Type B pancreatic cell (in vitro differentiated cells): ENCODE measurements around the gene FARP2. TPM values are rescaled to one million over a fixed set of nuclear protein-coding genes. Genes with fewer than 3 reads are reported as not detected.
A peak's percentile ranks its signal among the peaks of the same experiment; 100 is the strongest.

Experiments
- DNase-seq: peaks from one replicate; pipeline ENCODE4 v3.0.0; 2021; ENCODE audit warnings: mixed read lengths; ENCODE audit not compliant: unreplicated experiment; ENCODE audit errors: extremely low spot score
- H3K27ac Mint-ChIP-seq: 2 replicates; pipeline ENCODE4 v1.8.0; 2021; ENCODE audit warnings: mild to moderate bottlenecking, mixed read lengths
- H3K27me3 Mint-ChIP-seq: 2 replicates; pipeline ENCODE4 v1.8.0; 2021; ENCODE audit warnings: mixed read lengths
- H3K36me3 Mint-ChIP-seq: 2 replicates; pipeline ENCODE4 v1.8.0; 2021; ENCODE audit warnings: mixed read lengths
- H3K4me1 Mint-ChIP-seq: one replicate; pipeline ENCODE4 v1.8.0; 2021; ENCODE audit warnings: mixed read lengths; ENCODE audit not compliant: unreplicated experiment
- H3K4me3 Mint-ChIP-seq: 2 replicates; pipeline ENCODE4 v1.8.0; 2021; ENCODE audit warnings: mild to moderate bottlenecking, mixed read lengths
- H3K9me3 Mint-ChIP-seq: 2 replicates; pipeline ENCODE4 v1.8.0; 2021; ENCODE audit warnings: mixed read lengths
- CTCF ChIP-seq: fragments of 200-600 bp; sonication (generic); conservative IDR thresholded peaks from 2 replicates; pipeline ENCODE4 v1.5.0; 2021; ENCODE audit warnings: antibody characterized with exemption, mild to moderate bottlenecking
- total RNA-seq: library from RNA; stranded (reverse); gene quantifications from 2 replicates; pipeline ENCODE4 v1.2.1, GENCODE V29; 2021; ENCODE audit warnings: low replicate concordance

The FARP2 gene
- total RNA-seq, 1 donor from 2014 or later, result 62.5 TPM

GRCh38 chr2:241329669-241330615, 26.1 kb upstream of the FARP2 start:
- TF ChIP-seq CTCF, result no peak
- Mint-ChIP-seq H3K27me3 (no peaks in the 10 kb centered on the region), H3K27ac (peak overlapping the region; percentile 14), H3K4me3 (no peak overlapping the region), H3K36me3 (peaks cover 54% of the 10 kb centered on the region), H3K4me1 (peaks cover 4% of the 10 kb centered on the region), H3K9me3 (no peaks in the 10 kb centered on the region)
- DNase-seq, result no peak

GRCh38 chr2:241330616-241330981, 25.5 kb upstream of the FARP2 start:
- Mint-ChIP-seq H3K9me3 (no peaks in the 10 kb centered on the region), H3K27ac (no peak overlapping the region), H3K27me3 (no peaks in the 10 kb centered on the region), H3K4me1 (no peaks in the 10 kb centered on the region), H3K36me3 (peaks cover 49% of the 10 kb centered on the region), H3K4me3 (no peak overlapping the region)
- no peak for DNase-seq
- no peak for TF ChIP-seq CTCF

- Mint-ChIP-seq H3K4me1 (no peaks in the 10 kb centered on the region), H3K27ac (no peak overlapping the region), H3K4me3 (no peak overlapping the region), H3K36me3 (peaks cover 35% of the 10 kb centered on the region), H3K27me3 (no peaks in the 10 kb centered on the region), H3K9me3 (no peaks in the 10 kb centered on the region)
- TF ChIP-seq CTCF, result no peak
- DNase-seq, result no peak
Observed at GRCh38 chr2:241334813-241335212, 21.3 kb upstream of the FARP2 start.

- no peaks in the 10 kb centered on the region for H3K9me3 Mint-ChIP-seq
Observed at GRCh38 chr2:241339839-241340630, 16.1 kb upstream of the FARP2 start.

More at GRCh38 chr2:241339839-241340630, 16.1 kb upstream of the FARP2 start:
- DNase-seq, result no peak
- Mint-ChIP-seq H3K27ac (no peak overlapping the region), H3K27me3 (no peaks in the 10 kb centered on the region), H3K36me3 (peaks cover 46% of the 10 kb centered on the region), H3K4me3 (no peak overlapping the region), H3K4me1 (no peaks in the 10 kb centered on the region)
- no peak for TF ChIP-seq CTCF
